GM13976 (cell line): ENCODE results near the gene GBP1.
"Not testable (repeated sequence)": the region's sequence is repeated elsewhere in the genome, so short reads cannot be mapped to it uniquely, and the experiment has no call there.

Experiments
- DNase-seq: peaks from one replicate; pipeline ENCODE4 v3.0.0; 2012; ENCODE audit warnings: low spot score
- in situ Hi-C: fragments of 300-500 bp; cut with MboI; formaldehyde crosslinking; loops from one replicate; pipeline ENCODE4 v1.12.0; 2022; ENCODE audit warnings: low sequenced_read_pairs, mixed read lengths, inconsistent platforms; ENCODE audit not compliant: unreplicated experiment
- TF ChIP-seq, protein P1 (sequence below): IDR thresholded peaks from 2 replicates; pipeline ENCODE4 v1.5.1; 2012; ENCODE audit warnings: borderline replicate concordance, mild to moderate bottlenecking; ENCODE audit not compliant: insufficient read depth; ENCODE audit errors: extremely low read depth, missing control alignments, control extremely low read depth

The GBP1 gene

DNA sequence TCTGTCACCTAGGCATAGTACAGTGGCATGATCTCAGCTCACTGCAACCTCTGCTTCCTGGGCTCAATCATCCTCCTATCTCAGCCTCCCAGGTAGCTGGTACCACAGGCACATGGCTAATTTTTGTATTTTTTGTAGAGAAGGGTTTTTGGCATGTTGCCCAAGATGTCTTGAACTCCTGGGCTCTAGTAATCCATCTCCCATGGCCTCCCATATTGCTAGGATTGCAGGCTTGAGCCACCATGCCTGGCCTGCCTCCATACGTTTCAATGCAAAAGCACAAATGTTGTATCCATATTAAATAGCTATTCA lies 24.7 kb downstream of the GBP1 start:
- in situ Hi-C loops = no loop called here
- TF ChIP-seq, protein P1, sequence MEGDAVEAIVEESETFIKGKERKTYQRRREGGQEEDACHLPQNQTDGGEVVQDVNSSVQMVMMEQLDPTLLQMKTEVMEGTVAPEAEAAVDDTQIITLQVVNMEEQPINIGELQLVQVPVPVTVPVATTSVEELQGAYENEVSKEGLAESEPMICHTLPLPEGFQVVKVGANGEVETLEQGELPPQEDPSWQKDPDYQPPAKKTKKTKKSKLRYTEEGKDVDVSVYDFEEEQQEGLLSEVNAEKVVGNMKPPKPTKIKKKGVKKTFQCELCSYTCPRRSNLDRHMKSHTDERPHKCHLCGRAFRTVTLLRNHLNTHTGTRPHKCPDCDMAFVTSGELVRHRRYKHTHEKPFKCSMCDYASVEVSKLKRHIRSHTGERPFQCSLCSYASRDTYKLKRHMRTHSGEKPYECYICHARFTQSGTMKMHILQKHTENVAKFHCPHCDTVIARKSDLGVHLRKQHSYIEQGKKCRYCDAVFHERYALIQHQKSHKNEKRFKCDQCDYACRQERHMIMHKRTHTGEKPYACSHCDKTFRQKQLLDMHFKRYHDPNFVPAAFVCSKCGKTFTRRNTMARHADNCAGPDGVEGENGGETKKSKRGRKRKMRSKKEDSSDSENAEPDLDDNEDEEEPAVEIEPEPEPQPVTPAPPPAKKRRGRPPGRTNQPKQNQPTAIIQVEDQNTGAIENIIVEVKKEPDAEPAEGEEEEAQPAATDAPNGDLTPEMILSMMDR = no peak
- DNase-seq = no peak

DNA sequence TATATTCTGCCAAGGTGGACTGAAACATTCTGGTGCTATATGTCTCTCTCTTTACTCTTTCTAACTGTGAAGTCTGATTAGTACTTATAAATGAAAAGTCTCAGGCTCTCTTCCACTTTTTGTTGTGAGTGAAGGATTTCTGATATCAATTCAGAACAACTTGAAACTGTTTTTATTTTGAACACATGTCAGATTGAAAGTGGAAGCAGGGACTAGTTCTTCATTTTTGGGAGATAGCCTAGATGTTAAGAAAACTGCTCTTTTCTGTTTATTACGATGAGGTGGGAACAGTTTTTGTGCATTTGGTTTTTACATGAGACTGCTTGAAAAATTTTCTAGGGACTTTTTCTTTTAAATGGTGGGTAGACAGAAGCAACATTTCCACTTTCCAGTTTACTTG lies 27.8 kb downstream of the GBP1 start:
- peak; percentile 27 for DNase-seq
- TF ChIP-seq, protein P1 = no peak
- in situ Hi-C loops = no loop called here

DNA sequence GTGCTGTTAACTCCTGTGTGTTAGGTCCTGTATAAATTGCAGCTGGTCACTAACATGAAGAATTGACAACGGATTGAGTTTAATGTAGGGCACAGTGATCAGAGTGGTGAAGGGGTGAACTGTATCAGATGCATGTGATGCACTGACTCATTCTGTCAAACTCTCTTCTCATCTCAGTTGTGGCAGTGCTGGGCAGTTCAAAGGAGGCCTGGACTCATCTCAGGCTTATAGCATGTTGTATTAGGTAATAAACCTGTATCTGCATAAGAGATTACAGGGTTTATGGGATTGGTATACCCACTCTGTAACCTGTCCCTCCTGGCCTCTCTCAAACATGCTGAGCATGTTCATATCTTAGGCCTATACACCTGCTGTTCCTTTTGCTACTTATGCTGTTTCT lies 29.9 kb downstream of the GBP1 start:
- in situ Hi-C loops = no loop called here
- no peak for DNase-seq
- TF ChIP-seq, protein P1 = no peak

DNA sequence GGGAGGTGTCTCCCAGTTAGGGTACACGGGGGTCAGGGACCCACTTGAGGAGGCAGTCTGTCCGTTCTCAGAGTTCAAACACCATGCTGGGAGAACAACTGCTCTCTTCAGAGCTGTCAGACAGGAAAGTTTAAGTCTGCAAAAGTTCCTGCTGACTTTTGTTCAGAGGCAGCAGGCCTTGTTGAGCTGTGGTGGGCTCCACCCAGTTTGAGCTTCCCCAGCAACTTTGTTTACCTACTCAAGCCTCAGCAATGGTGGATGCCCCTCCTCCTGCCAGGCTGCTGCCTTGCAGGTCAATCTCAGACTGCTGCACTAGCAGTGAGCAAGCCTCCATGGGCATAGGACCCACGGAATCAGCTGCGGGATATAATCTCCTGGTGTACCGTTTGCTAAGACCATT lies 31.0 kb downstream of the GBP1 start:
- DNase-seq, in situ Hi-C loops: not testable (repeated sequence)

DNA sequence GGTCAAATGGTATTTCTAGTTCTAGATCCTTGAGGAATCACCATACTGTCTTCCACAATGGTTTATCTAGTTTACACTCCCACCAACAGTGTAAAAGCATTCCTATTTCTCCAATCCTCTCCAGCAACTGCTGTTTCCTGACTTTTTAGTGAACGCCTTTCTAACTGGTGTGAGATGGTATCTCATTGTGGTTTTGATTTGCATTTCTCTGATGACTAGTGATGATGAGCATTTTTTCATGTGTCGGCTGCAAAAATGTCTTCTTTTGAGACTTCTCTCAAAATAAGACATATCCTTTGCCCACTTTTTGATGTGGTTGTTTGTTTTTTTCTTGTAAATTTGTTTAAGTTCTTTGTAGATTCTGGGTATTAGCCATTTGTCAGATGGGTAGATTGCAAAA lies 36.0 kb downstream of the GBP1 start:
- in situ Hi-C loops = not testable (repeated sequence)

DNA sequence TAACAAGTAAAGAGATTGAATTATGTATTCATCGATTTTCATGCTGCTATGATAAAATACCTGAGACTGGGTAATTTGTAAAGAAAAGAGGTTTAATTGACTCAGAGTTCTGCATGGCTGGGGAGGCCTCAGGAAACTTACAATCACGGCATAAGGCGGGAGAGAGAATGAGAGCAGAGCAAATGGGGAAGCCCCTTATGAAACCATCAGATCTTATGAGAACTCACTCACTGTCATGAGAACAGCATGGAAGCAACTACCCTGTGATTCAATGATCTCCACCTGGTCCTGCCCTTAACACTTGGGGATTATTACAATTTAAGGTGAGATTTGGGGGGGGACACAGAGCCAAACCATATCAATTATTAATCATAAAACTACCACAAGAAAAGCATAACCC lies 39.1 kb downstream of the GBP1 start:
- TF ChIP-seq, protein P1 = no peak
- in situ Hi-C loops = no loop called here
- no peak for DNase-seq

More for the DNA sequence above, 36.0 kb downstream of the GBP1 start:
- DNase-seq = not testable (repeated sequence)

DNA sequence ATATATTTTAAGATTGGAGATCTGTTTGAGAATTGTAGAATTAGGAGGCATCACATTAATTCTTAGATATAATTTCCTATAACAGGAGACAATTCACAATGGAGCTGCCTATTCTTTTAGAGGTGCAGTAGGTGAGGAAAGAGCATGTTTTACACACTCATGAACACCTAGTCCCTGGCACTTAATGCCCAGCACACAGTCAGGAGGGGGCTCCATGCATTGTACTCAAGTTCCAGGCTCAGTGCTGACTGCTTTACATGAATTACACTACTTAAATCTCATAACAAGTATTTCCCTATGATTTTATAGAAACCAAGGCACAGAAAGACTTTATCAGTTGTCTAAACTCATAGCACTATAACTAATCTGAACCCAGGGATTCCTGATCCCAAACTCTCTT lies 42.0 kb downstream of the GBP1 start:
- TF ChIP-seq, protein P1 = no peak
- in situ Hi-C loops = no loop called here
- no peak for DNase-seq

DNA sequence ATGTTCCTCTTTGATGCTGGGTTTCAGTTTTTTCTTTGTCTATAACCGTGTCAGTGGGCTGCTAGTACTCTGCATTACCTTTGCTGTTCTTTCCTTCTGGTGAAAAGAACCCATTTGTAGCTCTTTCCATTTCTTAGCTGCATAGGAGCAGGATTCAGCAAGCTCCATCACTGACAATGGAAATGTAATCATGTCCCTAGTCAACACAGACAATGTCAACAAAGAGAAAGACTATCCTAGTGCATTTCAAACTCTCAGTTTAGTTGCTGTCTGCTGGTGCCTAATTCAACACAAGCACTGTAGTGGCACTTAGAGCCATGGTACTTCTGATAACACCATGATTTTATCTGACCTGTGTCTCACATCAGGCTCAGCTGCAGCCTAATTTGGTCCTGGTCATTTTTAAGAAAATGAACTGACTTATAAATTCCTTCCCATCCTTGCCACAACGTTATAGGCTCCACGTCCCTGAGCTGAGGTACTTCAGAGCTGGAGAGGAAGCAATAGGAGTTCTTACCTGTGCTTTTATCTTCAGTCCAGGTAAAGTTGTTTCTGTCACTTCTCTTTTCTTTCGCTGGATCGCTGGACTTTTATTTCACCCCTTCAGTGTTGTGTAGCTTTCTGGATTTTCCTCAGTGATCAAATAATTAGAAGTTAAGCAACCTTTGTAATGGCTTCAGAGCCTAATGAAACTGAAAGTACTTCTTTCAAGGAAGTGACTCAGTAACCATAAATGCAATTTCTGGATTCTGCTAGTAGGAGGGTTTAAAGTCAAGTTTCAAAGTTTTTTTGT lies 42.6 kb downstream of the GBP1 start, which contains the start of gene GBP3:
GBP3 (minus strand) TSS at position 700 of the 793 bp plus-strand sequence. CDS start 2,145 bp downstream, outside the sequence.
- TF ChIP-seq, protein P1 = no peak
- peak; percentile 52 for DNase-seq
- in situ Hi-C loops = no loop called here

DNA sequence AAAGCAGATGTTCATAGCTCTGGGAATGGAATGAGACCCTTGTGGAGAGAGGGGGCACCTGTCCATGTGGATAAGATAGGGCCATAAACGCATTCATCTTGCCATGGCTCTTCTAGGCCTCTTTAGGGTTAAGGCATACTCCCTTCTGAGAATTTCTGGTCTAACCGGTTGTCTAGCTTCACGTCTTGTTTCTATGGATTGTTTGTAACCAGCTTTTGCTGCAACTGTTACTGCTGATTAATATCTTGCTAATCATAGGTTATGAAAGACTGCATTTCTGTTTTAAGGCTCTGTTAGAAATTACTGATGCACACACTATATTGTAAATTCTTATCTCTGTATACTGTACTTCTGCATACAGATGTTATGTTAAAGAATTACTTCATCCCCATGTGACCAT lies 46.7 kb downstream of the GBP1 start:
- in situ Hi-C loops, DNase-seq: not testable (repeated sequence)
